Mucosa of descending colon (tissue), 3 donors: Measurements from ENCODE around the gene BATF2. TPM values are rescaled to one million over a fixed set of nuclear protein-coding genes. Genes with fewer than 3 reads are reported as not detected.
A peak's percentile ranks its signal among the peaks of the same experiment; 100 is the strongest.
"Not testable (repeated sequence)": the region's sequence is repeated elsewhere in the genome, so short reads cannot be mapped to it uniquely, and the experiment has no call there.

ENCODE experiments used
- ATAC-seq: fragments of 200-7000 bp; cut with Tn5 transposase; one replicate; pipeline ENCODE4 v1.9.1; 2020; ENCODE audit warnings: mild to moderate bottlenecking, moderate library complexity
- DNase-seq, 3 donors: peaks; one replicate each; pipeline ENCODE4 v3.0.0-alpha.2; 2020
- H3K36me3 ChIP-seq: fragments of 200-600 bp; one replicate; pipeline ENCODE4 v1.8.0; 2021; ENCODE audit warnings: low read depth, mild to moderate bottlenecking
- H3K4me1 ChIP-seq: fragments of 200-600 bp; one replicate; pipeline ENCODE4 v1.8.0; 2021; ENCODE audit warnings: low read depth, mild to moderate bottlenecking
- H3K4me3 ChIP-seq: fragments of 200-600 bp; one replicate; pipeline ENCODE4 v1.8.0; 2021; ENCODE audit warnings: mild to moderate bottlenecking
- H3K9me3 ChIP-seq: fragments of 200-600 bp; one replicate; pipeline ENCODE4 v1.8.0; 2021; ENCODE audit warnings: mild to moderate bottlenecking
- CTCF ChIP-seq: fragments of 200-600 bp; IDR thresholded peaks from one replicate; pipeline ENCODE4 v1.8.0; 2022; ENCODE audit warnings: antibody characterized with exemption, mild to moderate bottlenecking
- intact Hi-C, 2 donors: fragments of 100-400 bp; cut with DNase I in 1 of 2; cut with micrococcal nuclease in 1 of 2; formaldehyde crosslinking; loops; one replicate each; pipeline versions ENCODE4 v1.11.0 to v1.11.1; 2022; cut with DNase I, micrococcal nuclease
- total RNA-seq, 3 donors: library from RNA; stranded (reverse); fragmentation: NEBNext Ultra II Directional in 2 of 3; extraction: Animal tissue kit (Norgen Biotek cat#: 25700) in 2 of 3; gene quantifications; one replicate each; pipeline versions ENCODE4 v1.2.1 to v1.2.4, GENCODE V29; 2021 to 2023
- donor health status: DM: no; HTN: no; CAD: no; lungs with moderate emphysema.
- donor health status: DM: no; HTN: no; CAD: no.
- donor health status: DM: no; HTN: yes; CAD: no.

The BATF2 gene
- total RNA-seq, 3 donors from 2014 or later = 12.7 to 25.3 (median 18.0) TPM

GRCh38 chr11:65032216-65032615, 35.4 kb upstream of the BATF2 start:
- H3K4me1 ChIP-seq = peaks cover 18% of the 10 kb centered on the region
- ATAC-seq = no peak
- no peak overlapping the region for H3K4me3 ChIP-seq
- TF ChIP-seq CTCF = no peak
- intact Hi-C loops = no loop called here
- no peaks in the 10 kb centered on the region for H3K9me3 ChIP-seq
- H3K36me3 ChIP-seq = no peaks in the 10 kb centered on the region
- DNase-seq = no peak

GRCh38 chr11:65027213-65028067, 30.7 kb upstream of the BATF2 start, which contains the start of gene SNX15:
SNX15 (plus strand) TSS chr11:65027439; CDS start chr11:65027538, 99 bp downstream.
- Histone ChIP-seq H3K36me3 (no peaks in the 10 kb centered on the region), H3K9me3 (no peaks in the 10 kb centered on the region), H3K4me1 (peaks cover 18% of the 10 kb centered on the region), H3K4me3 (peak within 1 kb of the TSS; percentile 33)
- intact Hi-C loops = no loop called here
- ATAC-seq = peak; percentile 95
- TF ChIP-seq CTCF = peak; percentile 76
- DNase-seq = peak; percentile 94 to 98 (median 95)

- DNase-seq = no peak
- Histone ChIP-seq H3K4me1 (peaks cover 18% of the 10 kb centered on the region), H3K9me3 (no peaks in the 10 kb centered on the region), H3K36me3 (no peaks in the 10 kb centered on the region), H3K4me3 (peak overlapping the region; percentile 33)
- intact Hi-C loops = no loop called here
- ATAC-seq = no peak
- no peak for TF ChIP-seq CTCF
Observed at GRCh38 chr11:65026810-65027209, 30.0 kb upstream of the BATF2 start.

- H3K9me3 ChIP-seq, H3K4me1 ChIP-seq, H3K4me3 ChIP-seq, DNase-seq, intact Hi-C loops, H3K36me3 ChIP-seq, ATAC-seq: not testable (repeated sequence)
Observed at GRCh38 chr11:65023502-65023901, 26.7 kb upstream of the BATF2 start.

- no peak overlapping the region for H3K4me3 ChIP-seq
- ATAC-seq = no peak
- no peaks in the 10 kb centered on the region for H3K9me3 ChIP-seq
- no peaks in the 10 kb centered on the region for H3K36me3 ChIP-seq
- no peak for DNase-seq
- intact Hi-C loops = no loop called here
- H3K4me1 ChIP-seq = no peaks in the 10 kb centered on the region
- no peak for TF ChIP-seq CTCF
Observed at GRCh38 chr11:65021509-65021908, 24.7 kb upstream of the BATF2 start.

- no peak overlapping the region for H3K4me3 ChIP-seq
- intact Hi-C loops = no loop called here
- no peaks in the 10 kb centered on the region for H3K9me3 ChIP-seq
- H3K4me1 ChIP-seq = no peaks in the 10 kb centered on the region
- DNase-seq = no peak
- no peak for TF ChIP-seq CTCF
- ATAC-seq = no peak
- H3K36me3 ChIP-seq = no peaks in the 10 kb centered on the region
Observed at GRCh38 chr11:65021003-65021402, 24.2 kb upstream of the BATF2 start.
